GM19324 (cell line): Measurements from ENCODE around the gene CNTN4.

Experiments used
- ATAC-seq: cut with Tn5 transposase; IDR thresholded peaks from one replicate; pipeline ENCODE4 v1.9.1; 2021; ENCODE audit warnings: mild to moderate bottlenecking, moderate library complexity; ENCODE audit not compliant: unreplicated experiment, low FRiP score

CNTN4 gene

GRCh38 chr3:2148561-2149340 lies 50.1 kb downstream of the CNTN4 start:
- ATAC-seq: no peak

DNA sequence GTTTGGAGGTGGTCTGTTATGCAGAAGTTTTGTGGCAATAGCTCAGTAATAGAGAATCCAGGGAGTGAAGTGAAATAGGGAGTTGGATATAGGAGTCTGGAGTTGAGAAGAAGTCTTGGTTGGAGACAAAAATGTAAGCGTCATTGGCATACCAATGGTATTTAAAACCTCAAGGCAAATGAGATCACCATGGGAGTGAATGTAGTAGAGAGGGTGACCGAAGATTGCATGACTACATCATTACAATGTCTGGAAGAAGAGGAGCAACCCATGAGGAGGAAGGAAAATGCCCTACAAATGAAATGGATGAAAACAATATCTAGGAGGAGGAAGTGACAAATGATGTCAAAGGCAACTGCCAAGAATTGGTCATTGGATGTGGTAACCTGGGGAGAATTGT lies 54.4 kb downstream of the CNTN4 start:
- ATAC-seq: no peak

DNA sequence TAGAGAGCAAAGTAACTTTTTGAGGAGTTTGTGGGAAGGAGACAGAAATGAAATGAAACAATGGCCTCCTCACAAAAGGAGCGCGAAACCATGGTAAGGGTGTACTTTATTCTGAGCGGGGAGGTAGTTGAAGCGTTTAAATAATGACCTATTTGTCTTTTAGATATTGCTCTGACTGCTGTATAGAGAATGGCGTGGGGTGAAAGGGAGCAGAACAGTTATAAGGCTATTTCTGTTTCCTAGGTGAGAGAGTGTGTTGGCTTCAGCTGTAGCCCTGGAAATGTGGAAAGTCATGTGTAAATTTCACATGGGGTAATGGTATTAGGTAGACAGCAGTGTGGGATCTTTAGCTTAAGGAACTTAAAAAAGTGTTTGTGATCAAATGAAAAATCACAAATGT lies 54.9 kb downstream of the CNTN4 start:
- no peak for ATAC-seq

DNA sequence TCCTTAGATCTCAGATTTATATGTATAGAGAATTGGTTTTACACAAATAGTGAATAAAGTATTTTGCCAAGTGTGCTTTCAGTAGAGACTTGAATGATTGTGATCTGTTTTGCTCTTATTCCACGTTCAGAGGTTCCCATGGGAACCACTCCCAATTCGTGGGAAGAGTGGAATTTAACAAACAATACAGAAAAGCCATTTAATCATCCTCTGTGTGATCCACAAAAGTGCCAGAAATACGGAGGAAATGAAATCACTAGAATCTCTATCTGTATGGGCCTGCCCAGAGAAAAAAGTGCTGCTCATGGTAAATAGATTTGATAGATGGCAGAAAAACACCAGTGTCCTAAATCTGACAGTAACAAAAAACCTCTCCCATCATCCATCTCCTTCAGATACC lies 56.0 kb downstream of the CNTN4 start:
- ATAC-seq: no peak

- no peak for ATAC-seq
Observed at GRCh38 chr3:2156244-2156847, 57.7 kb downstream of the CNTN4 start.

- ATAC-seq: no peak
Observed at GRCh38 chr3:2158828-2159227, 60.2 kb downstream of the CNTN4 start.

DNA sequence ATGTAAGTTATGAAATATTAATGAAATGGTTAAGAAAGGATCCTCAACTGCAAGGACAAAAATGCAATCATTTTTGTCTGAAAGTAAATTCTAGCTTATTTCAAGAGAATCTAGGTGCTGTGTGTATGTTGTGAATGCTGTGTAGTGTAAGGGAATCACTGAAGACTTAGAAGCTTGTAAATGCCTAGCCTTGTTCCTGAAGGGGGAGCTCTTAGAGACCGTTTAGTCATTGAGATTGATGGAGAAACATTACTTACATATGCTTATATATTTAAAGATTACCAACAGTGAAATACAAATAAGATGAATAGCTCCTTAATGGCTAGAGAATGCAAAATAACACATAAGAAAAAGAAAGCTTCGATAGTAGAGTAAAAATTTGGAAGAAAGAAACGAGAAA lies 67.9 kb downstream of the CNTN4 start:
- ATAC-seq: no peak

GRCh38 chr3:2172561-2173171 lies 74.0 kb downstream of the CNTN4 start:
- no peak for ATAC-seq

GRCh38 chr3:2180634-2181033 lies 82.0 kb downstream of the CNTN4 start:
- ATAC-seq: no peak

- ATAC-seq: no peak
Observed at GRCh38 chr3:2198776-2199279, 100.2 kb downstream of the CNTN4 start.

DNA sequence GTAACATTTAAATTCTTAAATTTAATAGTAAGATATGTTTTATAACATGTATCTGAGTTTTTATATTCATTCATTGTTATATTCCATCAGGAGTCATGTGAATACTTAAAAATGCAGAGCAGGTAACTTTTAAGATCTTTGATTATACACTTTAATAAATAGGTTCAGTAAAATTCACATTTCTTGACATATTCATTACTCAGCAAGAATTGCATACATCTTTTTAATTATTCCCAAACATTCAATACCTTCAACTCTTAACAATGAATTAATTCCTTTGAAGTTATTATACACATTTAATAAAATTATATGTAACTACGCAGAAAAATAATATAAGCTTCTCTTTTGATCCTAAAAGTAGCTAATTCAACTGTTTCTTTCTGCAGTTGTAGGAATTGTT lies 105.4 kb downstream of the CNTN4 start:
- ATAC-seq: no peak

- ATAC-seq: no peak
Observed at GRCh38 chr3:2205692-2206091, 107.0 kb downstream of the CNTN4 start.

DNA sequence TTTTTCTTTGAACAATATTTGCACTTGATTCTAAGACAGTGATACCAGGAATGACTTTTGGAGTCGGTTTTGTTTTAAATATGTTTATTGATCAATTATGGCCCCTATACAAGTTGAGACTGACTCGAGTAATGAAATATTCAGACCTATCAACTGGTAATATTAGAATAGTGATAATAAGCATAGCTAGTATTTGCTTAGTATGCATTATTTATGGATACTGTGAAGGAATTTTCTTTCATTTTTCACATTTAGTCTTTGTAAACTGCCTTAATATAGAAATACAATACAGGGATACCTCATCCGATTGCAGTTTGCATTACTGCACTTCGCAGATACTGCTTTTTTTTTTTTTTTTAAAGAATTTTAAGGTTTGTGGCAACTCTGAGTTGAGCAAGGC lies 107.9 kb downstream of the CNTN4 start:
- ATAC-seq: no peak

GRCh38 chr3:2211568-2211967 lies 112.9 kb downstream of the CNTN4 start:
- no peak for ATAC-seq

- no peak for ATAC-seq
Observed at GRCh38 chr3:2212206-2212605, 113.5 kb downstream of the CNTN4 start.

DNA sequence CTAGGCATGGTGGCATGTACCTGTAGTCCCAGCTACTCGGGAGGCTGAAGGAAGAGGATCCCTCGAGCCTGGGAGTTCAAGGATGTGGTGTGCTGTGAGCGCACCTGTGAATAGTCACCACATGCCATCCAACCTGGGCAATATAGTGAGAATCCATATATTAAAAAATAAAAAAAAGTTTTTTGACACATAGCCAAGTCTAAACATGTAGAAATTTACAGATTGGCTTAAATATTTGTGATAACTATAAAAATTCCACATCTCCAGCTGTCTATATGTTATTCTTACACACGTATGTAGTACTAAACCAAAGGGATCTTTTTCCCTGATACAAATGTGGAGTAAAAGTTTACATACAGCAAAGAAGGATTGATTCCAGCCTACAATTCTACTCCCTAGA lies 119.7 kb downstream of the CNTN4 start:
- ATAC-seq: no peak

GRCh38 chr3:2218816-2219215 lies 120.2 kb downstream of the CNTN4 start:
- no peak for ATAC-seq

- no peak for ATAC-seq
Observed at GRCh38 chr3:2236203-2236602, 137.5 kb downstream of the CNTN4 start.

DNA sequence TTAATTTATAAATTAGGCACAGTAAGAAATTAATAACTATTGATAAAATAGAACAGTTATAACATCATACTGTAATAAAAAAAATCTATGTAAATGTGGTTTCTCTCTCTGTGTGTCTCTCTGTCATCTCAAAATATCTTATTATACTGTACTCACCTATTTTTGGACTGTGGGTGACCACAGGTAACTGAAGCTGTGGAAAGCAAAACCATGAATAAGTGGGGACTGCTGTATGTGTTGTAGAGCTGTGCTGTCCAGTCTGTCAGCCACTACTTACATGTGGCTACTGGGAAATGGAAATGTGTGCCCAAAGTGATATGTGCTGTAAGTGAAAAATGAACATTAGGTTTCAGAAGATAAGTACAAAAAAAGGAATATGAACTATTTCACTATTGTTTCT lies 145.5 kb downstream of the CNTN4 start:
- ATAC-seq: no peak

GRCh38 chr3:2246873-2247648 lies 148.4 kb downstream of the CNTN4 start:
- ATAC-seq: no peak

- ATAC-seq: no peak
Observed at GRCh38 chr3:2247831-2248230, 149.2 kb downstream of the CNTN4 start.
